Stimulated activated CD4-positive, alpha-beta T cell treated with anti-CD3 and anti-CD28 coated beads, Interleukin-1b, Interleukin-23, amount 100 ng/mL, for 48 hours (primary cell): Measurements from ENCODE around the gene SERPINA4.
"Not testable (repeated sequence)": the region's sequence is repeated elsewhere in the genome, so short reads cannot be mapped to it uniquely, and the experiment has no call there.

Experiments
- DNase-seq: peaks from one replicate; pipeline ENCODE4 v3.0.0-alpha.2; 2020

Gene SERPINA4

GRCh38 chr14:94570002-94570400 lies 8.8 kb downstream of the SERPINA4 start:
- no peak for DNase-seq

DNA sequence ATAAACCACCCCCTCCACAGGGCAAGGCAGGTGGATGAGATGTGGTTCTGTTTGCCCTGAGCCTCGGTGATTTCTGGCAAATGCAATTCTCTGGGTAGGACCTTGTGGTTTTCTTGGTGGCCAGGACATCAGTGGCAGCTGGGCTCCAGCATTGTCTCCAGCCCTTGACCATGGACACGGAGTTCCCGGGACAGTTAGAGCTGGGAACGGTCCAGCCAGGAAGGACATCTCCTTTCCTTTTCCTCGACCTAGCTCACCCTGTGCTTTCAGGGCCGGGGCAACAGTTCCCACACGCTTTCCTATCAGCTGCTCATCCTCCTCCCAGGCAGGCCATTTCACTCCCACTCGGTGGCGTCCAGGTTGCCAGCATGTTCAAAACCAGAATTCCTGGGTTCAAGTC lies 9.2 kb downstream of the SERPINA4 start:
- DNase-seq: no peak

GRCh38 chr14:94571395-94571794 lies 10.2 kb downstream of the SERPINA4 start:
- no peak for DNase-seq

- no peak for DNase-seq
Observed at GRCh38 chr14:94571950-94572349, 10.7 kb downstream of the SERPINA4 start.

DNA sequence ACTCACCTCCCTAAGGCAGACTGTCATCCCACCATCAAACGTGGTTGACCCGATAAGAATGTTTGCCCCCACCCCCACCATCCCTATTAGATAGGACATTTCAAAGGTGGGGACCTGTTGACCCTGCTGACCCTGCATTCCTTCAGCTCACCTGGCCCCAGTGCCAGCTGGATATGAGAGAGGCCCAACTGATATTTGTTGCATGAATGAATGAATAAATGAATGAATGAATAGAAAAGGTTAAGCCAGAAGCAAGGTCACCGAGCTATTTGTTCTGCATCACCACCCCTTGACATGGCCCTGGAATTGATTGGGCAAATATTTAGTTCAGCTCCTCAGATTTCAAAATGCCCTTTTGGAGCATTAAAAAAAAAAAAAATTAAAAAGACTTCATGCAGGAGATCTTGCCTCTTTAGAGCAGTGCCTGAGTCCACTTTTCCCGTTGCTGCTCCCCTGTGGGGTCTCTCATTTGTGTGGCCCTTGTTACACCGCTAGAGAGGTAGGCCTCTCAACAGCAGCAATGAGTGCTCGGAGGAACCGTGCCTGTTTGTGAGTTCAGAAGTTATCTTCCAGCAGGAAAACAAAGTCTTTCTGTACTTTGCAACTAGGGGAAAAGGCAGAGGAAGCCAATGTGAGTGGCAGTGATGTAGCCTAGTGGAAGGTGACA lies 11.5 kb downstream of the SERPINA4 start:
- no peak for DNase-seq

DNA sequence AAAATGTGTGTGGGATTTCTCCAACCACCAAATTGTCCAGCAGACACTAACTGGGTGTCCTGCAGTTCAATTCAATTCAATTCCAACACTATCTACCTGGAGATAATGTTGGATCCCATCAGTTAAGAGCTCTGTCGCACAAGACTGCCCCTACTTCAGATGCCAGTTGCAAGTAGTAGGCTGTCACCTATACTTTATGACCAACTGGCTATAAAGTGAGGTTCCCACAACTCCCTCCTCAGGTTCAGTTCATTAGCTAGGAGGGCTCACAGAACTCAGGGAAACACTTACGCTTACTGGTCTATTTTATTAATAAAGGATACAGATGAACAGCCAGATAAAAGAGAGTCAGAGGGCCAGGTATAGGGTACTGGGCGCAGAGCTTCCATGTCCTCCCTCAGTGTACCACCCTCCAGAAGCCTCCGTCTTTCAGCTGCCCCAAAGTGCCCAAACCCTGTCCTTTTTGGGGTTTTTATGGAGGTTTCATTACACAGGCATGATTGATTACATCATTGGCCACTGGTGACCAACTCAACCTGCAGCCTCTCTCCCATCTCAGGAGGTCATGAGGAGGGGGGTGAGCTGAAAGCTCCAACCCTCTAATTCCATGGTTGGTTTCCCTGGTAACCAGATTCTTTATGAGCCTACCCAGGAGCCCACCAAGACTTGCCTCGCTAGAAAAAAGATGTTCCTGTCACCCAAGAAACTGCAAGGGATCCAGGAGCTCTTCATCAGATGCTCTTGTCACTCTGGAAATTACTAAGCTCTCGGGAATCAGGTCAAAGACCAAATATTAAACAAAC lies 12.4 kb downstream of the SERPINA4 start:
- DNase-seq: no peak

DNA sequence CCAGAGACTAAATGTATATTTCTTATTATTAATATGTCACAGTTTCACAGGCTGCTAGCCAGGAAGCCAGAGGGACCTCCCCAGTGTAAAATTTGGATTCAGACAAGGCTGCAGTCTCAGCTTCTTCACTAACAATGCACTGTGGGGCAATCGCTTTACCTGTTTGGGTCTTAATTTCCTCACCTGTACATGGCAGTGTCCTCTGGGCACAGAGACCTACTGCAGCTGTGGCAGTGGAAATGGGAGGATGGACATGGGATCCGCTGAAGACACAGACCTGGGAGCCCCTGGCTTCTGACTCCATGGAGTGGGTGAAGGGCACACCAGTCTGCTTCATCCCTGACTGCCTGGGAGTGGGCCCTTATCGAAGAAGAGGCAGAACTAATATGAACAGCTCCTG lies 13.1 kb downstream of the SERPINA4 start:
- DNase-seq: no peak

DNA sequence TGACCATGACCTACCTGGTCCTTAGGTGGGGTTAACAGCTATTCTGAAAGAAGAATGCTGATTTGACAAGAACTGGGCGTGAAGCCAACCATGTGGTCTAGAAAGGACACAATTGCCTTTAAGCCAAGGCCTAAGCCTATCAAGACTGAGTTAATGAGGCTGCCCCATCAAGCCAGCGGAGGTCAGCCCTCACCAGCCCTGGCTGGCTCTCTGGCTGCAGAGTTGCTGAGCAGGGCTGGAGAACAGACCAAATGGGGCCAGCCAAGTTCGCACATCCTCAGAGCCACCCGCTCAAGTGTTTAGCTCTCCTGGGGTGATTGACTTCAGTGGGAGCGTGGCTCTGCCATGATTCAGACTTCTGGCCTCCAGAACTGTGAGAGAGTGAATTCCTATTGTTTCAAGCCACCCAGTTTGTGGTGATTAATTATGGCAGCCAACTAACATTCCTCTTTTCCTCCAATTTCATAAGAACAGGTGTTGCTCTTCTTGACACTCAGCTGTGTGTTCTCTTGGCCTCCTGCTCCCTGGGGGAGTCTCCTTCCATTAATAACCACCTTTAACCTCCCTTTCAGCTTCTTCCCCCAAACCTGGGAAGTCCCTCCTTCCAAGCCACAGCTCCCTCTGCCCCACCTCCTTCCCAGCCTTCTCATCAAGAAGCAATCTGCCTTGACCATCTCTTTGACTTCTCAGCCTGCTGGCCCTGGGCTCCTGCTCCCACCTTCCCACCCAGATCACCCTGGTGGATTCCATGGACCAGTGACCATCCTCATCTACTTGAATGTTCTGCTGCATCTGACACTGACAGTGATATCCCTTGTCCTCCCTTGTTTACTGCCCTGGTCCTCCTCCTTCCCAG lies 14.7 kb downstream of the SERPINA4 start:
- DNase-seq: no peak

DNA sequence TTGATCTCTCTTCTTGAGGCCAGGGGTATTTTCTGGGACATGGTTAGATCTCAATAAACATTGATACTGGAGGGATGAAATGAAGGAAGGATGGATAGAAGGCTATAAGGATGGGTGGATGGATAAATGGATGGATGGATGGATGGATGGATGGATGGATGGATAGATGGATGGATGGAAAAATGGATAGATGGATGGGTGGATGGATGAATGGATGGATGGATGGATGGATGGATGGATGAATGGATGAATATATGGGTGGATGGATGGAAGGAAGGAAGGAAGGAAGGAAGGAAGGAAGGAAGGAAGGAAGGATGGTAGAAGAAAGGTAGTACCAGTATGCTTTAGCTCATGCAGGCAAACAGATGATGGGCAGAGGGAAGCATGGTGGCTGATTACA lies 16.2 kb downstream of the SERPINA4 start:
- DNase-seq: not testable (repeated sequence)

DNA sequence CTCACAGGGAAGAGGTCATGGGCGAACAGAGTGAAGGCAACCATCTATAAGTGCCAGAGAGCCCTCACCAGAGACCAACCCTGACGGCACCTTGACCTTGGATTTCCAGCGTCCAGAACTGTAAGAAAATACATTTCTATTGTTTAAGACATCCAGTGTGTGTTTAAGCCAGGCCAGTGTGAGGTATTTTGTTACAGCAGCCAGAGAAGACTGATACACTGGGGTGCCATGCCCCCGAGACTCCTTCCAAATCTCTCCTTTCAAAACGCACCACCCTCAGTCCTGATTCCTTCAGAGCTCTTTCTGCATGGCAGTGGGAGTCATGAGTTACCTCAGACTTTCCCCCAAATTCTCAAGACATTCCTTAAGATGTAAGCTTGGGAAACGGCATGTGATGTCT lies 17.5 kb downstream of the SERPINA4 start:
- no peak for DNase-seq

- no peak for DNase-seq
Observed at GRCh38 chr14:94581127-94581999, 20.1 kb downstream of the SERPINA4 start, which contains the start of gene SERPINA5. TSS of gene SERPINA5 (plus strand) at chr14:94581426. CDS start at chr14:94587363, 5,937 bp downstream.

DNA sequence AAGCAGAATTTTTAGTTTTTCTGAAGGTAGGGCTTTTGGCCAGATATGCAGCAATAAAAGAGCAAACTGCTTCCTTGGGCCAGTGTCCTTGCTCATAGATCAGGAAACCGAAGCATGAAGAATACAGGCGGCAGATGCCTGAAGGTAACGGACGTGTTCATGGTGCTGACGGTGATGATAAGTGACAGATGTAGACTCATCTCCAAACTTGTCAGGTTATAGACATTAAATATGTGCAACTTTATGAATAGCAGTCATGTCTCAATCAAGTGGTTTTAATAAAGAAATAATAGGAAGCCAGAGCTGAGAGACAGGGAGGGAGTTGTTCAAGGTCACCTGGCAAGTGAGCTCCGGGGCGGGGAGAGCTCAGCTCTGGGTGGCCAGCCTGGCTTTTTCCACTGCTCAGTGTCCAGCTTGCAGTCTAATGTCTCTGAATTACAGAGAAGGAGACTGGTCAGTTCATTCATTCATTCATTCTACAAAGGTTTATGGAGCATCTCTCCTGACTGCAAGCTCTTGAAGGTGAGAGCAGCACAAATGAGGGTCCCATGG lies 21.0 kb downstream of the SERPINA4 start:
- no peak for DNase-seq

GRCh38 chr14:94582851-94583250 lies 21.6 kb downstream of the SERPINA4 start:
- DNase-seq: no peak

DNA sequence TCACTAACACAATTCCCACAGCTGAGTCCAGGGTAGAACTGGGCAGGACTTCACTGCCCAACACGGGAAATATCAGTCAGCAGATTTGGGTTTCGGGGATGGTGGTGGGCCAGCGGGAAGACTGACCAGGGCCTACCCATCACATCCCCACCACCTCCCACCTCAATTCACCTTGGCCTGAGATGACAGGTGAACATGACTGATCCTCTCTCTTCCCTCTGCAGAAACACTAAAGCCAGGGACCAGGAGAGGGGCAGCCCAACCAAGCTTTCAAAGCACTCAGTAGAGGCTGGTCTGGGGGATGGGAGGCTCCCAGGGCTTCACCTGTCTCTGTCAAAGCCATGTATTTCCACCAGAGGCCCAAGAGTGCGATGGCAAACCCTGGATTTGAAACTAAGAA lies 22.3 kb downstream of the SERPINA4 start:
- no peak for DNase-seq

DNA sequence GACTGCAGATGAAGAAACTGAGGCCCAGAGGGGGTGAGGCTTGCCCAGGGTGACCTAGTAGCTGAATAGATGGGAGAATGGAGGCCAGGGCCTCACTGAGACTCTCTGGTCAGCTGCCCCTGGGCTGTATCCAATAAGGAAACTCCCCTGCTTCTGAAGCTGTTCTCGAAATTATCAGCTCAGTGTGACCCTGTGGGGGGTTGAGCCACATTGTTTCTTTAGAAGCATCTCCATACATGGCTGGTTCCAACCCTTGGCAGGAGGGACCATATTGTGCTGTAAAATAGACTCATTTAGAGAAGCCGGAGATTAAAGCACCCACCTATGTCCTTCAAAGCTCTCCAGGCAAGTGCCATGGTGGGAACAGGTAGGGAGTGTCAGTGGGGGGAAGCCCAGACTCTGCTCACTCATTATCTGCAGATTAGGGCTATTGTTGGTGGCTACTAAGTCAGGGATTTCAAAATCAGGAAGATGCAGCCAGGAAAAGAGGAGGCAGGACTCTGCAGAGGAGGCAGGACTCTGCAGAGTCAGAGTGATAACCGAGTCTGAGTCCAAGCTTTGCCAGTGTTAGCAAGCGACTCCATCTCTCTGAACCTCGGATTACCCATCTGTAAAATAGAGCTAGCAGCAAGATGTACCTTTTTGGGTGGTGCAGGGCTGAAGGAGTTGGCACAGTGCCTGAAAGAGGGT lies 23.5 kb downstream of the SERPINA4 start:
- no peak for DNase-seq

DNA sequence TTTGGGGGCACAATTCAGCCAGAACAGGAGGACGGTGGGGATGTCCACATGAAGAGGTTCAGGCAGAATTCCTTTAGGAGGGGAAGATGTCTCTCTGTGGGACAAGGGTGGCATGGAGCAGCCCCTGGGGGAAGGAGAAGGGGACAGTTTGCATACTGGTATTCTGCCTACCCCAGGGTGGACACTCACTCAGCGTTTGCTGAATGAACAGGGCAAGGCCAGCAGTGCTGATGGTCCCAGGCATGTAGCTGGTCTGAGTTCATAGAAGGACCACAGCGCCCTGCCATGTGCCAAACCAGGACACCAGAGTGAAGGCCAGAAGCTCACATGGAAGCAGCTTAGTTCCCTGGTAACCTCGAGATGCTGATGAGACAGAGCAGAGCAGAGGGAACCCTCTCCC lies 25.4 kb downstream of the SERPINA4 start:
- no peak for DNase-seq

GRCh38 chr14:94588311-94588710 lies 27.1 kb downstream of the SERPINA4 start:
- DNase-seq: no peak

- no peak for DNase-seq
Observed at GRCh38 chr14:94591073-94591472, 29.8 kb downstream of the SERPINA4 start.

DNA sequence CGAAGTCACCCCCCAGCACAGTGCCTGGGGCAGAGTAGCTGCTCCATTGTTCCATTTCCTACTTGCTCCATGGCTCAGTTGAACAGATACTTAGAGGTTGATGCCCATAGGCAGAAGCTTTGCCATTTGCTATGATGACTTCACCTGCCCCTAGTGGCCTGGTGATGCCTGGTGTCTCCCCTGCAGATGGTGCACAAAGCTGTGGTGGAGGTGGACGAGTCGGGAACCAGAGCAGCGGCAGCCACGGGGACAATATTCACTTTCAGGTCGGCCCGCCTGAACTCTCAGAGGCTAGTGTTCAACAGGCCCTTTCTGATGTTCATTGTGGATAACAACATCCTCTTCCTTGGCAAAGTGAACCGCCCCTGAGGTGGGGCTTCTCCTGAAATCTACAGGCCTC lies 30.6 kb downstream of the SERPINA4 start:
- no peak for DNase-seq

- DNase-seq: no peak
Observed at GRCh38 chr14:94592457-94592856, 31.2 kb downstream of the SERPINA4 start.

GRCh38 chr14:94593376-94593748 lies 32.1 kb downstream of the SERPINA4 start:
- DNase-seq: no peak
